OCI-LY1 (cell line): ENCODE results near the gene USP40.

Experiments
- H2AFZ ChIP-seq: fragments of 200-600 bp; sonication (generic), shearing (Covaris generic); 2 replicates; pipeline ENCODE4 v1.6.0; 2014; ENCODE audit warnings: antibody characterized with exemption, mild to moderate bottlenecking, low read length
- H3F3A ChIP-seq: fragments of 200-600 bp; sonication (generic), shearing (Covaris generic); 2 replicates; pipeline ENCODE4 v1.6.0; 2014; ENCODE audit warnings: mild to moderate bottlenecking, antibody characterized with exemption, low read length, moderate library complexity; ENCODE audit not compliant: insufficient read depth
- H3K27ac ChIP-seq: fragments of 200-600 bp; sonication (generic); 2 replicates; pipeline ENCODE4 v1.5.1; 2014; ENCODE audit warnings: low read length, mixed run types, mild to moderate bottlenecking, low read depth; ENCODE audit not compliant: poor library complexity, severe bottlenecking
- H3K27me3 ChIP-seq: fragments of 200-600 bp; sonication (generic); 2 replicates; pipeline ENCODE4 v1.6.0; 2014; ENCODE audit warnings: antibody characterized with exemption, mild to moderate bottlenecking, low read length, moderate library complexity; ENCODE audit not compliant: insufficient read depth
- H3K36me3 ChIP-seq: fragments of 200-600 bp; sonication (generic); 2 replicates; pipeline ENCODE4 v1.6.1; 2014; ENCODE audit warnings: mild to moderate bottlenecking, antibody characterized with exemption, low read length, moderate library complexity, mixed read lengths; ENCODE audit not compliant: insufficient read depth
- H3K4me1 ChIP-seq: fragments of 200-600 bp; sonication (generic); 2 replicates; pipeline ENCODE4 v1.5.1; 2014; ENCODE audit warnings: mild to moderate bottlenecking, low read length, moderate library complexity; ENCODE audit not compliant: insufficient read depth, severe bottlenecking
- H3K4me2 ChIP-seq: fragments of 200-600 bp; sonication (generic), shearing (Covaris generic); 2 replicates; pipeline ENCODE4 v1.6.1; 2014; ENCODE audit warnings: low read length
- H3K4me3 ChIP-seq: fragments of 200-600 bp; sonication (generic); 2 replicates; pipeline ENCODE4 v1.5.1; 2014; ENCODE audit warnings: low read length, low read depth, mild to moderate bottlenecking, mixed read lengths; ENCODE audit not compliant: poor library complexity, severe bottlenecking
- H3K79me2 ChIP-seq: fragments of 200-600 bp; shearing (Covaris generic); 2 replicates; pipeline ENCODE4 v1.6.1; 2016; ENCODE audit warnings: mixed run types, low read length, mixed read lengths; ENCODE audit not compliant: insufficient read depth
- H3K9ac ChIP-seq: fragments of 200-600 bp; sonication (generic), shearing (Covaris generic); 2 replicates; pipeline ENCODE4 v1.6.1; 2014; ENCODE audit warnings: mild to moderate bottlenecking, low read length, mixed read lengths
- H3K9me2 ChIP-seq: fragments of 200-600 bp; sonication (generic), shearing (Covaris generic); 2 replicates; pipeline ENCODE4 v1.6.1; 2014; ENCODE audit warnings: low read depth, mild to moderate bottlenecking, low read length, mixed read lengths
- H3K9me3 ChIP-seq: fragments of 200-600 bp; shearing (Covaris generic); 2 replicates; pipeline ENCODE4 v1.6.1; 2014; ENCODE audit warnings: low read length, mixed read lengths
- H4K20me1 ChIP-seq: fragments of 200-600 bp; sonication (generic), shearing (Covaris generic); 2 replicates; pipeline ENCODE4 v1.6.0; 2016; ENCODE audit warnings: mild to moderate bottlenecking, low read length; ENCODE audit not compliant: insufficient read depth
- CTCF ChIP-seq: fragments of 200-600 bp; sonication (generic), shearing (Covaris generic); IDR thresholded peaks from 2 replicates; pipeline ENCODE4 v1.5.1; 2017; ENCODE audit warnings: mild to moderate bottlenecking, antibody characterized with exemption, low read length, moderate library complexity, mixed read lengths
- EZH2 ChIP-seq: fragments of 200-600 bp; sonication (generic), shearing (Covaris generic); IDR thresholded peaks from 2 replicates; pipeline ENCODE4 v1.8.0; 2017; ENCODE audit warnings: borderline replicate concordance, mixed run types, mild to moderate bottlenecking, antibody characterized with exemption, low read length, moderate library complexity, mixed read lengths

USP40 gene

DNA sequence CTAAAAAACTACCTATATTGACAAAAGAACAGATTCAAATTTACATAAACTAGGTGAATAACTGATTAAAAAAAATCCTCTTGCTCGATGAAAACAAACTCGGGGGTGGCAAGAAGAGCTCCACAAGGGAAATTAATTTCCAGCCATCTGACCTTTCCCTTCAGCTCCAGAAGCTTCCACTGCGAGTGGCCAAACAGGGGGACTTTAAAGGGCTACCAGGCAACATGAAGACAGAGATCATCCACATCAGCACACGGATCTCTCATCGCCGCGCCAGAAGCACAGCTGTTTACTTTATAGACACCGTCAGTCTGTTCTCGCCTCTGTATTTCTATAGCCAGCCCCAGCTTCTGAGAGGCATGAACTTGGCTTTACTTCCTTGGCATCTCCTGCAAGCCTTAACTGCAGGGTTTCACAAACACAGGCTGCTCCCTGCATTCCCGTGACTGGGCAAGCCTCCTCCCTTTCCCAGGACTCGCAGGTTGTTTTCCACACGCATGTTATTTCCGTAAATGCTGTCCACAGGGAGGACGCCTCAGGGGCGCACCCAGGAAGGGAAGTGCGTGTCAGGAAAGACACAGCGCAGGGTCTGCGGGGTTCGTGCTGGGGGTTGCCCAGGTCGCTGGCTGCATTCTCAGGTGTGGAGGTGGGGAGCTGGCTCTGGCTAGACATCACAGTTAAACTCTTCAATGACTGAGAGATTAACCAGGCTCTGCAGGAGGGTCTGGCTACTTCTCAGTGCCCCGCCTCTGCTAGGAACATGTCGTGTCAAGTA, 85.0 kb downstream of the USP40 start:
- no peak for TF ChIP-seq EZH2
- no peak for TF ChIP-seq CTCF
- Histone ChIP-seq H3K4me2 (peak overlapping the region; percentile 62; the same call in 1 of the 2 replicates), H3K36me3 (no peaks in the 10 kb centered on the region; the same call in 1 of the 2 replicates), H2AFZ (peak overlapping the region; percentile 17; the same call in 1 of the 2 replicates), H3K9me3 (no peaks in the 10 kb centered on the region), H4K20me1 (no peaks in the 10 kb centered on the region), H3K27me3 (no peaks in the 10 kb centered on the region), H3K79me2 (no peaks in the 10 kb centered on the region), H3F3A (no peaks in the 10 kb centered on the region), H3K9ac (peak overlapping the region; percentile 60), H3K4me1 (peaks cover 20% of the 10 kb centered on the region), H3K4me3 (no peak overlapping the region), H3K9me2 (no peaks in the 10 kb centered on the region), H3K27ac (peak overlapping the region; percentile 72)

DNA sequence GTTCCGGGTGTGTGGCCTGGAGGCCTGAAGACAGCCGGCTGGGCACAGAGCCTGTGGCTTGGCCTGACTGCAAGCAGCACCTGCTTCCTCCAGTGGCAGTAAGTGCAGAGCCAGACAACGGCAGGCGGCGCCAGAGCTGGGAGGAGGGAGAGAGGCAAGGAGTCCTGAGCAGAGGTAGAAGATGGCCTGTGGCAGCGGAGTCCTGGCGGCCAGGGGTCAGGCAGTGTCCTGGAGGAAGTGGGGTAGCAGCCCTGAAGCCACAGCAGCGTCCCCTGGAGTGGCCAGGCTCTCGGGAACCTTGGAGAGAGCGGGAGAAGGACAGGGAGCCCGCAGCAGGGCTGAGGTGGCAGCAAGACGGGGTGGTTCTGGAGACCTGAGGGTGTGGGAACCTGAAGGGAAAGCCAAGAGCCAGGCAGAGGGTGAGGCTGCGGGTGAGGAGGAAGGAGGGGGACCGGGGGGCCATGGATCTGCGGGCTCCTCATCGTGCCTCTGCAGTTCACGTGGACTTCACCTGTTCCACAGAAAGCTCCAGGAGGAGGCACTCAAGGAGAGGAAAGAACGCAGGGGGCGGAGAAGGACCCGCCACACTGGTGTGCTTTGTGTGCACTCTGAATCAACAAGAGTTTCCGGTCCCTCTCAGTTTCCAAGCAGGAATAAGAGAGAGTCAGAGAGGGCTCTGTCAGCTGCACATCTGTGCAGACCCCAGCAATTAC, 85.9 kb downstream of the USP40 start:
- H3K4me3 ChIP-seq: peak overlapping the region; percentile 37
- TF ChIP-seq CTCF: peak; percentile 76
- TF ChIP-seq EZH2: no peak

GRCh38 chr2:233479616-233480489, 86.7 kb downstream of the USP40 start:
- Histone ChIP-seq H4K20me1 (no peaks in the 10 kb centered on the region), H3K9me2 (no peaks in the 10 kb centered on the region), H3K27ac (peak overlapping the region; percentile 72), H3K4me3 (no peak overlapping the region), H3K4me2 (peak overlapping the region; percentile 62), H3F3A (no peaks in the 10 kb centered on the region), H3K36me3 (no peaks in the 10 kb centered on the region; the same call in 1 of the 2 replicates), H3K4me1 (peaks cover 20% of the 10 kb centered on the region), H3K27me3 (no peaks in the 10 kb centered on the region), H3K79me2 (no peaks in the 10 kb centered on the region), H3K9me3 (no peaks in the 10 kb centered on the region; the same call in 1 of the 2 replicates), H2AFZ (peak overlapping the region; percentile 23; the same call in 1 of the 2 replicates), H3K9ac (peak overlapping the region; percentile 60)
- TF ChIP-seq EZH2 (no peak), CTCF (no peak)

More for the DNA sequence above, 85.9 kb downstream of the USP40 start:
- no peaks in the 10 kb centered on the region; the same call in 1 of the 2 replicates for H3K36me3 ChIP-seq
- no peaks in the 10 kb centered on the region for H3K79me2 ChIP-seq
- no peaks in the 10 kb centered on the region for H3K9me2 ChIP-seq
- H3K9me3 ChIP-seq: no peaks in the 10 kb centered on the region; the same call in 1 of the 2 replicates
- peak overlapping the region; percentile 72 for H3K27ac ChIP-seq
- no peaks in the 10 kb centered on the region for H4K20me1 ChIP-seq
- peaks cover 20% of the 10 kb centered on the region for H3K4me1 ChIP-seq
- peak overlapping the region; percentile 60 for H3K9ac ChIP-seq
- H3F3A ChIP-seq: no peaks in the 10 kb centered on the region
- H2AFZ ChIP-seq: peak overlapping the region; percentile 23; the same call in 1 of the 2 replicates
- H3K4me2 ChIP-seq: peak overlapping the region; percentile 62
- no peaks in the 10 kb centered on the region for H3K27me3 ChIP-seq
